SK-N-SH (cell line): ENCODE data around the gene PABPN1L. TPM values are rescaled to one million over a fixed set of nuclear protein-coding genes. Genes with fewer than 3 reads are reported as not detected.

ENCODE experiments used
- CTCF ChIA-PET: fragments of 300-600, 350-600 bp; formaldehyde crosslinking; extraction: SDS; loops from one replicate; lab custom pipeline; 2021; lab: Yijun Ruan, JAX
- POLR2A ChIA-PET: fragments of 350-600 bp; sonication (Branson Sonifier 250); formaldehyde crosslinking; extraction: SDS; loops from one replicate; lab custom pipeline; 2020; ENCODE audit warnings: antibody characterized with exemption, inconsistent platforms; lab: Yijun Ruan, JAX
- DNase-seq: peaks from one replicate; pipeline ENCODE4 v3.0.0; 2012
- H2AFZ ChIP-seq: fragments of 200-600 bp; sonication (generic); 2 replicates; pipeline ENCODE4 v1.8.1; 2016; ENCODE audit warnings: antibody characterized with exemption, mild to moderate bottlenecking, low read depth
- H3F3A ChIP-seq: fragments of 200-600 bp; sonication (generic); replicated peaks from 2 replicates; pipeline ENCODE3; 2016; ENCODE audit warnings: antibody characterized with exemption, mild to moderate bottlenecking; ENCODE audit not compliant: insufficient read depth
- H3K27ac ChIP-seq, 2 experiments: fragments of 200-500 bp in 1 of 2; fragments of 200-600 bp in 1 of 2; sonication (Bioruptor generic) in 1 of 2; sonication (generic), shearing (Covaris generic) in 1 of 2; 2 replicates each; pipeline versions ENCODE4 v1.5.1 to v1.6.1; 2014 to 2016; ENCODE audit warnings: low read depth in 2 of 2, inconsistent platforms in 1 of 2, low read length in 1 of 2, mild to moderate bottlenecking in 1 of 2, mixed read lengths in 1 of 2
- H3K27me3 ChIP-seq: fragments of 200-600 bp; sonication (generic), shearing (Covaris generic); 2 replicates; pipeline ENCODE4 v1.6.1; 2016; ENCODE audit warnings: mixed run types; ENCODE audit not compliant: insufficient read depth
- H3K36me3 ChIP-seq, 2 experiments: fragments of 200-500 bp in 1 of 2; fragments of 200-600 bp in 1 of 2; sonication (Bioruptor generic) in 1 of 2; sonication (generic) in 1 of 2; replicated peaks in 1 of 2; 2 replicates each; pipeline versions ENCODE3 to v1.5.1; 2014 to 2016; ENCODE audit warnings: low read length in 1 of 2, mild to moderate bottlenecking in 1 of 2; ENCODE audit not compliant: insufficient read depth in 2 of 2, control insufficient read depth in 1 of 2
- H3K4me1 ChIP-seq, 2 experiments: fragments of 200-500 bp in 1 of 2; fragments of 200-600 bp in 1 of 2; sonication (Bioruptor generic) in 1 of 2; sonication (generic), shearing (Covaris generic) in 1 of 2; 2 replicates each; pipeline versions ENCODE4 v1.5.1 to v1.6.1; 2014 to 2016; ENCODE audit warnings: low read depth in 1 of 2, low read length in 1 of 2, mixed run types in 1 of 2; ENCODE audit not compliant: insufficient read depth in 2 of 2, control insufficient read depth in 1 of 2
- H3K4me2 ChIP-seq: fragments of 200-600 bp; sonication (generic), shearing (Covaris generic); 2 replicates; pipeline ENCODE4 v1.6.1; 2017; ENCODE audit warnings: mixed run types
- H3K4me3 ChIP-seq, 2 experiments: fragments of 200-500 bp in 1 of 2; fragments of 200-600 bp in 1 of 2; sonication (Bioruptor generic) in 1 of 2; sonication (generic), shearing (Covaris generic) in 1 of 2; 2 replicates each; pipeline versions ENCODE4 v1.5.1 to v1.8.1; 2014 to 2016; ENCODE audit warnings: low read depth in 2 of 2, inconsistent platforms in 1 of 2, low read length in 1 of 2, mild to moderate bottlenecking in 1 of 2, mixed read lengths in 1 of 2, moderate library complexity in 1 of 2
- H3K79me2 ChIP-seq: fragments of 200-600 bp; sonication (generic); 2 replicates; pipeline ENCODE4 v1.8.1; 2017; ENCODE audit warnings: mild to moderate bottlenecking; ENCODE audit not compliant: insufficient read depth
- H3K9ac ChIP-seq: fragments of 200-600 bp; sonication (generic); 2 replicates; pipeline ENCODE4 v1.6.1; 2017; ENCODE audit warnings: mixed run types
- H3K9me2 ChIP-seq: fragments of 200-600 bp; sonication (generic); 2 replicates; pipeline ENCODE4 v1.6.1; 2017; ENCODE audit warnings: mixed run types
- H3K9me3 ChIP-seq: fragments of 200-600 bp; sonication (generic); 2 replicates; pipeline ENCODE4 v1.6.1; 2017; ENCODE audit warnings: mixed run types, mild to moderate bottlenecking, moderate library complexity
- H4K20me1 ChIP-seq: fragments of 200-600 bp; sonication (generic); 2 replicates; pipeline ENCODE4 v1.6.1; 2017; ENCODE audit warnings: mild to moderate bottlenecking, mixed run types; ENCODE audit not compliant: insufficient read depth
- CHD2 ChIP-seq: fragments of 150-350 bp; IDR thresholded peaks from 2 replicates; pipeline ENCODE4 v1.6.1; 2018; ENCODE audit warnings: low read length; ENCODE audit not compliant: partially characterized antibody
- CTCF ChIP-seq: fragments of 200-600 bp; sonication (generic); IDR thresholded peaks from 2 replicates; pipeline ENCODE4 v1.6.1; 2017; ENCODE audit warnings: antibody characterized with exemption, mild to moderate bottlenecking, moderate library complexity
- ELF1 ChIP-seq: IDR thresholded peaks from 2 replicates; pipeline ENCODE4 v1.4.0; 2012
- EZH2phosphoT487 ChIP-seq: fragments of 200-600 bp; sonication (generic); IDR thresholded peaks from 2 replicates; pipeline ENCODE4 v1.6.1; 2017; ENCODE audit warnings: low read depth, mixed run types, mild to moderate bottlenecking, antibody characterized with exemption, moderate library complexity, borderline replicate concordance
- FOXM1 ChIP-seq: IDR thresholded peaks from 2 replicates; pipeline ENCODE4 v1.4.0; 2012; ENCODE audit warnings: low read depth, mild to moderate bottlenecking
- GABPA ChIP-seq: IDR thresholded peaks from 2 replicates; pipeline ENCODE4 v1.4.0; 2012; ENCODE audit warnings: low read depth, mild to moderate bottlenecking
- GATA2 ChIP-seq: sonication (generic); formaldehyde crosslinking; IDR thresholded peaks from 2 replicates; pipeline ENCODE4 v1.5.0; 2020; ENCODE audit warnings: mild to moderate bottlenecking, missing genetic modification reagents
- IRF3 ChIP-seq: fragments of 150-350 bp; IDR thresholded peaks from 2 replicates; pipeline ENCODE4 v1.6.1; 2016; ENCODE audit warnings: mild to moderate bottlenecking, low read depth, low read length
- MAX ChIP-seq: IDR thresholded peaks from 2 replicates; pipeline ENCODE4 v1.4.0; 2012; ENCODE audit warnings: low read depth
- MXI1 ChIP-seq: IDR thresholded peaks from 2 replicates; pipeline ENCODE4 v1.6.1; 2012; ENCODE audit warnings: mild to moderate bottlenecking, low read depth, low read length, improper control_type of control experiment
- NFIC ChIP-seq: IDR thresholded peaks from 2 replicates; pipeline ENCODE4 v1.4.0; 2012; ENCODE audit warnings: borderline replicate concordance
- NRF1 ChIP-seq: IDR thresholded peaks from 2 replicates; pipeline ENCODE4 v1.6.1; 2012; ENCODE audit warnings: low read depth, mild to moderate bottlenecking, low read length
- POLR2AphosphoS5 ChIP-seq: IDR thresholded peaks from 2 replicates; pipeline ENCODE4 v1.6.1; 2012; ENCODE audit warnings: low read depth, low read length
- RAD21 ChIP-seq: IDR thresholded peaks from 2 replicates; pipeline ENCODE4 v1.6.1; 2012; ENCODE audit warnings: mild to moderate bottlenecking, low read length
- RCOR1 ChIP-seq: fragments of 150-350 bp; IDR thresholded peaks from 2 replicates; pipeline ENCODE4 v1.6.1; 2017; ENCODE audit warnings: antibody characterized with exemption, low read length
- RFX5 ChIP-seq: IDR thresholded peaks from 2 replicates; pipeline ENCODE4 v1.6.1; 2012; ENCODE audit warnings: mild to moderate bottlenecking, improper control_type of control experiment, low read length
- RXRA ChIP-seq: IDR thresholded peaks from 2 replicates; pipeline ENCODE4 v1.4.0; 2012; ENCODE audit warnings: low read depth, mild to moderate bottlenecking, borderline replicate concordance
- SIN3A ChIP-seq: IDR thresholded peaks from 2 replicates; pipeline ENCODE4 v1.6.1; 2012; ENCODE audit warnings: low read depth, mild to moderate bottlenecking, low read length, moderate library complexity, borderline replicate concordance
- SMC3 ChIP-seq: IDR thresholded peaks from 2 replicates; pipeline ENCODE4 v1.6.1; 2012; ENCODE audit warnings: low read depth, low read length, improper control_type of control experiment
- TEAD4 ChIP-seq: IDR thresholded peaks from 2 replicates; pipeline ENCODE4 v1.4.0; 2012; ENCODE audit warnings: mild to moderate bottlenecking, borderline replicate concordance; ENCODE audit not compliant: insufficient read depth
- USF1 ChIP-seq: IDR thresholded peaks from 2 replicates; pipeline ENCODE4 v1.4.0; 2012; ENCODE audit warnings: low read depth, borderline replicate concordance
- YY1 ChIP-seq: IDR thresholded peaks from 2 replicates; pipeline ENCODE4 v1.4.0; 2012; ENCODE audit warnings: low read depth, mild to moderate bottlenecking
- ZBTB33 ChIP-seq: IDR thresholded peaks from 2 replicates; pipeline ENCODE4 v1.4.0; 2012; ENCODE audit warnings: low read depth, borderline replicate concordance
- WGBS: methylation state at CpG from one replicate; pipeline ENCODE4 v1.1.6; 2017; ENCODE audit warnings: low lambda C conversion rate; 5-methylcytosine and 5-hydroxymethylcytosine counted together
- polyA plus RNA-seq, 3 experiments: library from polyadenylated mRNA; depleted of rRNA; stranded (reverse); fragments of >200 nt; gene quantifications; 2 replicates each; pipeline ENCODE4 v1.2.3, GENCODE V29; 2012

Gene PABPN1L
- polyA plus RNA-seq, 1 of the 3 experiments (the other 2 are of a cell fraction): not detected

GRCh38 chr16:88857728-88858339, 8.6 kb downstream of the PABPN1L start (continued):
- TF ChIP-seq RCOR1 (0 out of 2 replicates have a peak, but pooled peaks have one; percentile 14), EZH2phosphoT487 (no peak), RAD21 (peak; percentile 59), YY1 (no peak), RXRA (no peak), SIN3A (no peak), ELF1 (no peak), POLR2AphosphoS5 (no peak), GABPA (no peak), TEAD4 (no peak), IRF3 (no peak), CHD2 (peak; percentile 21), SMC3 (peak; percentile 60), NRF1 (no peak)

GRCh38 chr16:88856828-88857727, 9.4 kb downstream of the PABPN1L start, which contains the start of the genes GALNS and TRAPPC2L:
Gene GALNS, minus strand, starts transcription at chr16:88856947. Its CDS starts 70 bp downstream, at chr16:88856877.
Gene TRAPPC2L, plus strand, starts transcription at chr16:88857127. Its CDS starts 24 bp downstream, at chr16:88857151.
- Histone ChIP-seq H3K79me2 (peaks cover 20% of the 10 kb centered on the region), H3K9me3 (no peaks in the 10 kb centered on the region), H3K4me3 (peak within 1 kb of the TSS; percentile 90 to 98), H3K9ac (peak within 1 kb of the TSS; percentile 85), H3K4me2 (peak within 1 kb of the TSS; percentile 99), H4K20me1 (0 out of 2 replicates have a peak, but pooled peaks cover 11% of the 10 kb centered on the region), H3K4me1 (peaks cover 5 to 15% of the 10 kb centered on the region in 2 experiments; a peak in 1 of 4 replicates), H3K36me3 (peaks cover 3 to 32% of the 10 kb centered on the region in 2 experiments), H3K27ac (peak within 1 kb of the TSS; percentile 39 to 75; a peak in 2 of 4 replicates), H2AFZ (peak within 1 kb of the TSS; percentile 91), H3K27me3 (no peaks in the 10 kb centered on the region), H3K9me2 (no peaks in the 10 kb centered on the region), H3F3A (peaks cover 12% of the 10 kb centered on the region)
- under 1% methylated on average over 22 of the region's 87 CpGs for WGBS
- POLR2A ChIA-PET: interaction anchor here (0.9 to 1.7 kb wide), 2 partner anchors 40 to 45 kb away, joined by 3 to 7 read pairs; partner anchors contain the start of gene APRT
- DNase-seq: peak; percentile 100
- CTCF ChIA-PET: interaction anchor here (0.6 to 3.1 kb wide), 33 partner anchors 8 to 359 kb away, joined by 3 to 42 read pairs (median 4); partner anchors contain the start of genes APRT and PABPN1L
- TF ChIP-seq USF1 (peak; percentile 99), FOXM1 (no peak), MAX (0 out of 2 replicates have a peak, but pooled peaks have one; percentile 37), CHD2 (no peak), ZBTB33 (no peak), RXRA (no peak), NFIC (peak; percentile 79), RFX5 (no peak), POLR2AphosphoS5 (peak; percentile 90), ELF1 (no peak), CTCF (no peak), GATA2 (CRISPR knock-in tag) (no peak), EZH2phosphoT487 (no peak), GABPA (0 out of 2 replicates have a peak, but pooled peaks have one; percentile 9), MXI1 (peak; percentile 80)
